ENCODE data around the gene MTPN. TPM values are rescaled to one million over a fixed set of nuclear protein-coding genes. Genes with fewer than 3 reads are reported as not detected.

Gene MTPN
- total RNA-seq, 1 donor from 2014 or later, result 67.9 TPM

GRCh38 chr7:135933509-135934188 lies 43.5 kb downstream of the MTPN start:
- Histone ChIP-seq H3K4me3 (no peak overlapping the region), H3K4me1 (peaks cover 98% of the 10 kb centered on the region), H3K27me3 (ENCODE audit: low read depth) (no peaks in the 10 kb centered on the region), H3K36me3 (peaks cover 4% of the 10 kb centered on the region), H3K9me3 (replicated peaks) (no peaks in the 10 kb centered on the region), H3K27ac (replicated peaks) (peak overlapping the region; percentile 59)
- intact Hi-C loops (cut with micrococcal nuclease), result no loop called here
- TF ChIP-seq CTCF (IDR thresholded peaks at IDR 0.05; ENCODE audit: borderline replicate concordance), result no peak
- no peak for DNase-seq

GRCh38 chr7:135932131-135932530 lies 45.0 kb downstream of the MTPN start:
- TF ChIP-seq CTCF (IDR thresholded peaks at IDR 0.05; ENCODE audit: borderline replicate concordance), result no peak
- Histone ChIP-seq H3K36me3 (peaks cover 11% of the 10 kb centered on the region), H3K9me3 (replicated peaks) (no peaks in the 10 kb centered on the region), H3K4me1 (peaks cover 98% of the 10 kb centered on the region), H3K27me3 (ENCODE audit: low read depth) (no peaks in the 10 kb centered on the region), H3K27ac (replicated peaks) (peak overlapping the region; percentile 82), H3K4me3 (no peak overlapping the region)
- no peak for DNase-seq
- intact Hi-C loops (cut with micrococcal nuclease), result no loop called here

- Histone ChIP-seq H3K4me1 (peaks cover 90% of the 10 kb centered on the region), H3K36me3 (peaks cover 11% of the 10 kb centered on the region), H3K4me3 (peak overlapping the region; percentile 37), H3K27ac (replicated peaks) (peak overlapping the region; percentile 82), H3K27me3 (ENCODE audit: low read depth) (no peaks in the 10 kb centered on the region), H3K9me3 (replicated peaks) (no peaks in the 10 kb centered on the region)
- DNase-seq, result no peak
- TF ChIP-seq CTCF (IDR thresholded peaks at IDR 0.05; ENCODE audit: borderline replicate concordance), result no peak
- intact Hi-C loops (cut with micrococcal nuclease), result no loop called here
These were observed 46.3 kb downstream of the MTPN start for GRCh38 chr7:135930565-135931461.

GRCh38 chr7:135929722-135930141 lies 47.4 kb downstream of the MTPN start:
- no peak for DNase-seq
- Histone ChIP-seq H3K27me3 (ENCODE audit: low read depth) (no peaks in the 10 kb centered on the region), H3K4me1 (peaks cover 89% of the 10 kb centered on the region), H3K27ac (replicated peaks) (peak overlapping the region; percentile 82), H3K4me3 (peak overlapping the region; percentile 37), H3K36me3 (peaks cover 11% of the 10 kb centered on the region), H3K9me3 (replicated peaks) (no peaks in the 10 kb centered on the region)
- TF ChIP-seq CTCF (IDR thresholded peaks at IDR 0.05; ENCODE audit: borderline replicate concordance), result no peak
- intact Hi-C loops (cut with micrococcal nuclease), result no loop called here

GRCh38 chr7:135929249-135929648 lies 47.9 kb downstream of the MTPN start:
- peaks cover 84% of the 10 kb centered on the region for H3K4me1 ChIP-seq
- no peaks in the 10 kb centered on the region for H3K27me3 ChIP-seq (ENCODE audit: low read depth)
- peak overlapping the region; percentile 82 for H3K27ac ChIP-seq (replicated peaks)
- DNase-seq, result no peak
- peaks cover 11% of the 10 kb centered on the region for H3K36me3 ChIP-seq
- H3K4me3 ChIP-seq, result no peak overlapping the region
- H3K9me3 ChIP-seq (replicated peaks), result no peaks in the 10 kb centered on the region
- intact Hi-C loops (cut with micrococcal nuclease), result no loop called here
- TF ChIP-seq CTCF (IDR thresholded peaks at IDR 0.05; ENCODE audit: borderline replicate concordance), result no peak
